ENCODE data around the gene PCNX1. TPM values are rescaled to one million over a fixed set of nuclear protein-coding genes. Genes with fewer than 3 reads are reported as not detected.

The PCNX1 gene
- total RNA-seq, 1 experiment from 2014 or later, result 23.3 TPM

DNA sequence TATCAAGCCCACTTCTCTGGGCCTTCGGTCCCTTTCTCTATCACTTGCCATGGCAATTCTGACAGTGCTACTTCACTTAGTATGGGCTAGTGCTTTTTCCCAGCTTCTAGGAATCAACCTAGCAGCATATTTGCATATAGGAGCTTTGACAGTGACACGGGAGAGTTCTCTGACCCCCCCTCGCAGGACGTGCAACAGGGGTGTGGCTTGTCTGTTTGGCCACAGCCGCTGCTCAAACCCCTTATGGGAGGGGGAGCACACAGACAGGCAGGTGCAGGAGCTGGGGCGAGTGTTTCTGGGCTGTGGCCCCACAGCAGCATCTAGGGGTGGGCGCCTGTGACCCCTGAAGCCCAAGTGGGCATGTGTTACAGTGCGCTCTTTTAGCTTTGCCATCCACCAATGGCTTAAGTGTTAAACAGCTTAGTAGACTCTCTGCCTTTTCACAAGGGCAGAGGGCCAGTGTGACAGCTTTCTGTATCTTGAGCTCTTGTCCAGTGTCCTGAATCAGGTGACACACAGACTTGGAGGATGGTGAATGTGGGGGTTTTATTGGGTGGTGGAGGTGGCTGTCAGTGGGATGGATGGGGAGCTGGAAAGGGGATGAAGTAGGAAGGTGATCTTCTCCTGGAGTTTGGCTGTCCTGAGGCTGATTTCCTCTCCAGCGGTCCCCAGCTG is 229.3 kb downstream of the PCNX1 start:
- Histone ChIP-seq H3K79me2 (ENCODE audit: low read length) (0 out of 2 replicates have a peak, but pooled peaks cover 8% of the 10 kb centered on the region), H3K9ac (ENCODE audit: low read length) (no peak overlapping the region), H3F3A (ENCODE audit: low read length, unreplicated experiment) (peaks cover under 1% of the 10 kb centered on the region), H4K20me1 (ENCODE audit: low read length) (no peaks in the 10 kb centered on the region), H3K9me3 (ENCODE audit: low read length) (no peaks in the 10 kb centered on the region), H3K27me3 (ENCODE audit: low read length) (no peaks in the 10 kb centered on the region), H3K4me2 (ENCODE audit: low read length) (no peak overlapping the region), H3K4me3 (ENCODE audit: low read length) (no peak overlapping the region), H3K36me3 (ENCODE audit: low read depth, low read length) (no peaks in the 10 kb centered on the region), H3K4me1 (ENCODE audit: insufficient read depth, low read length) (peaks cover 17% of the 10 kb centered on the region), H2AFZ (ENCODE audit: low read length) (no peak overlapping the region), H3K27ac (ENCODE audit: low read length) (no peak overlapping the region), H3K9me2 (replicated peaks; ENCODE audit: low read length) (no peaks in the 10 kb centered on the region)
- intact Hi-C loops (cut with micrococcal nuclease), result loop anchor here (10.0 kb wide), 1 partner anchor 518 kb away; no protein-coding TSS in a partner anchor
- TF ChIP-seq EZH2 (IDR thresholded peaks at IDR 0.05; ENCODE audit: low read length, unreplicated experiment) (no peak), EZH2phosphoT487 (IDR thresholded peaks at IDR 0.05; ENCODE audit: borderline replicate concordance, low read length) (no peak)
- TF ChIP-seq, protein P1, sequence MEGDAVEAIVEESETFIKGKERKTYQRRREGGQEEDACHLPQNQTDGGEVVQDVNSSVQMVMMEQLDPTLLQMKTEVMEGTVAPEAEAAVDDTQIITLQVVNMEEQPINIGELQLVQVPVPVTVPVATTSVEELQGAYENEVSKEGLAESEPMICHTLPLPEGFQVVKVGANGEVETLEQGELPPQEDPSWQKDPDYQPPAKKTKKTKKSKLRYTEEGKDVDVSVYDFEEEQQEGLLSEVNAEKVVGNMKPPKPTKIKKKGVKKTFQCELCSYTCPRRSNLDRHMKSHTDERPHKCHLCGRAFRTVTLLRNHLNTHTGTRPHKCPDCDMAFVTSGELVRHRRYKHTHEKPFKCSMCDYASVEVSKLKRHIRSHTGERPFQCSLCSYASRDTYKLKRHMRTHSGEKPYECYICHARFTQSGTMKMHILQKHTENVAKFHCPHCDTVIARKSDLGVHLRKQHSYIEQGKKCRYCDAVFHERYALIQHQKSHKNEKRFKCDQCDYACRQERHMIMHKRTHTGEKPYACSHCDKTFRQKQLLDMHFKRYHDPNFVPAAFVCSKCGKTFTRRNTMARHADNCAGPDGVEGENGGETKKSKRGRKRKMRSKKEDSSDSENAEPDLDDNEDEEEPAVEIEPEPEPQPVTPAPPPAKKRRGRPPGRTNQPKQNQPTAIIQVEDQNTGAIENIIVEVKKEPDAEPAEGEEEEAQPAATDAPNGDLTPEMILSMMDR (conservative IDR thresholded peaks at IDR 0.05; ENCODE audit: low read depth, low read length), result no peak
- no peak for ATAC-seq
- CTCF ChIA-PET, result interaction anchor here (0.6 to 1.0 kb wide), 2 partner anchors 267 to 719 kb away, joined by 5 to 22 read pairs; no protein-coding TSS in a partner anchor
- BruUV-seq (replicated peaks), result no TSS peak
- no peak for DNase-seq
- POLR2A ChIA-PET (ENCODE audit: unreplicated experiment), result no interaction called here

DNA sequence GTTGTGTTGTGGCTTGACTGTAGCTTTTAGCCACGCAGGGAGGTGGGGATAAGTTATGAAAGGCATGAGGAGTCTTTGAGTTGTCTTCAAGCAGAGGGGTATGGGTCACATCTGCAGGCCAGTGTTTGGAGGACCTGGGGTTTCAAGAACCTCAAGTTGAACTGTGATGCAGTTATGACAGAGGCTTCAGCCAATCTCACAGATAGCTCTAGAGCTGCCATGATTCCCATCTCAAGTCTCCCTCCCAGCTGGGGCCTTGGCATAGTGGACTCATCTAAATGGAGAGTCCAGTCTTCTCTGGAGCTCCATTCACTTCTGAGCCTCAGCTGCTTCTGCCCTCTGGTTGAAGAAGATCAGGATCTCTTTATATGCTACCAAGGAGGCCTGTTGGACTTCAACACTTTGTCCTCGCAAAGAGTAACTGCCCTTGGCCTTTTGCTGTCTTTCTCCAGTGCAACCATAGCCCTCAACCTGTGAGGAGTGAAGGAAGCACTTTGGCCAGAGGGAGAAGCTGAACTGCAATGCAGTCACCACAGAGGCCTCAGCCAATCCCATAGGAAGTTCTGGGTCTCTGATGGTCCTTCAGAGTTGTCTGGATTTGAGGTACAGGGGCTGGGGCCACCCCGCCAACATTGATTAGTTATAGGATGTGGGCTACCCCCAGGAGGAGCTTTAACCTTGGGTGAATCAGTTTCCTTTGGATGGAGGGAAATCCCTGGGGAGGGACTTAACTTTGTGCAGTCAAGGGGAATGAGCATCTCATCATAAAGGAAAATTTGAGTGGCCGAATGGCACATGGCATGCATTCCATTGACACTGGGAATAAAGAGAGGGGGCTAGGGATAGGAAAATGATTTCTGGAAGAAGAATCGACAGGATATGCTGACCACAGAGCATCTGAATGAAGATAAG is 230.5 kb downstream of the PCNX1 start:
- ATAC-seq, result no peak
- intact Hi-C loops (cut with micrococcal nuclease), result loop anchor here (10.0 kb wide), 1 partner anchor 517 kb away; no protein-coding TSS in a partner anchor
- Histone ChIP-seq H3K36me3 (ENCODE audit: low read depth, low read length) (no peaks in the 10 kb centered on the region), H3K9ac (ENCODE audit: low read length) (no peak overlapping the region), H2AFZ (ENCODE audit: low read length) (no peak overlapping the region), H3K79me2 (ENCODE audit: low read length) (0 out of 2 replicates have a peak, but pooled peaks cover 10% of the 10 kb centered on the region), H3F3A (ENCODE audit: low read length, unreplicated experiment) (peaks cover 6% of the 10 kb centered on the region), H3K4me1 (ENCODE audit: insufficient read depth, low read length) (peaks cover 28% of the 10 kb centered on the region), H3K27me3 (ENCODE audit: low read length) (no peaks in the 10 kb centered on the region), H3K9me2 (replicated peaks; ENCODE audit: low read length) (no peaks in the 10 kb centered on the region), H3K4me3 (ENCODE audit: low read length) (no peak overlapping the region), H3K4me2 (ENCODE audit: low read length) (no peak overlapping the region), H4K20me1 (ENCODE audit: low read length) (no peaks in the 10 kb centered on the region), H3K27ac (ENCODE audit: low read length) (no peak overlapping the region), H3K9me3 (ENCODE audit: low read length) (no peaks in the 10 kb centered on the region)
- TF ChIP-seq EZH2 (IDR thresholded peaks at IDR 0.05; ENCODE audit: low read length, unreplicated experiment) (no peak), EZH2phosphoT487 (IDR thresholded peaks at IDR 0.05; ENCODE audit: borderline replicate concordance, low read length) (no peak)
- TF ChIP-seq, protein P1 (conservative IDR thresholded peaks at IDR 0.05; ENCODE audit: low read depth, low read length), result no peak
- no peak for DNase-seq
- ChIA-PET POLR2A (ENCODE audit: unreplicated experiment) (no interaction called here), CTCF (interaction anchor here (0.6 to 1.7 kb wide), 4 partner anchors 267 to 717 kb away, joined by 3 to 6 read pairs (median 4); no protein-coding TSS in a partner anchor)
- no TSS peak for BruUV-seq (replicated peaks)
